Liver (tissue), 4 donors: ENCODE results near the gene NUPR1. TPM values are rescaled to one million over a fixed set of nuclear protein-coding genes. Genes with fewer than 3 reads are reported as not detected.

ENCODE experiments used
- polyA plus RNA-seq, 2 donors: library from polyadenylated mRNA; stranded (reverse) in 1 of 2; unstranded in 1 of 2; fragments of 200-250 nt in 1 of 2; fragments of >200 nt in 1 of 2; fragmentation: Nextera tagmentation in 1 of 2; extraction: Ambion mirVana in 1 of 2; gene quantifications; one replicate each; pipeline versions ENCODE4 v1.2.1 to v1.2.3, GENCODE V29; 2013 to 2015
- total RNA-seq, 2 donors: library from RNA; depleted of rRNA; stranded (reverse); fragments of >200 nt; gene quantifications; one replicate each; pipeline ENCODE4 v1.2.3, GENCODE V29; 2014
- donor health status: healthy.
- donor health status: healthy.
- donor health status: healthy.

NUPR1 gene
- total and polyA plus RNA-seq, 4 donors: 10.9 to 305 (median 62.6) TPM

Other genes starting within 250 kb of the NUPR1 start
- under 1 TPM; 0.05 to 0.08 TPM for gene SBK1, start 246.4 kb downstream of the NUPR1 start, total RNA-seq
- gene SBK1, start 246.4 kb downstream of the NUPR1 start, polyA plus RNA-seq: under 1 TPM in 1 of 2 donors, not detected in 1; 0.07 TPM
- under 1 TPM; 0.42 to 0.75 TPM for gene NPIPB6, start 175.5 kb downstream of the NUPR1 start, total RNA-seq
- not detected for gene NPIPB6, start 175.5 kb downstream of the NUPR1 start, polyA plus RNA-seq
- gene EIF3CL, start 135.1 kb downstream of the NUPR1 start, total RNA-seq: 100 to 1,000 TPM in 1 of 2 donors, 10 to 100 TPM in 1; 81.8 to 103 TPM
- 10 to 100 TPM in 1 of 2 donors, under 1 TPM in 1; 0.11 to 54.4 TPM for gene EIF3CL, start 135.1 kb downstream of the NUPR1 start, polyA plus RNA-seq
- not detected for gene NPIPB7, start 66.6 kb downstream of the NUPR1 start, total RNA-seq
- not detected for gene NPIPB7, start 66.6 kb downstream of the NUPR1 start, polyA plus RNA-seq
- 10 to 100 TPM; 16.1 to 16.3 TPM for gene CLN3, start 46.9 kb downstream of the NUPR1 start, total RNA-seq
- 10 to 100 TPM; 22.3 to 23.6 TPM for gene CLN3, start 46.9 kb downstream of the NUPR1 start, polyA plus RNA-seq
- gene APOBR, start 44.3 kb downstream of the NUPR1 start, total RNA-seq: 1 to 10 TPM; 1.3 to 1.5 TPM
- gene APOBR, start 44.3 kb downstream of the NUPR1 start, polyA plus RNA-seq: 1 to 10 TPM in 1 of 2 donors, under 1 TPM in 1; 0.28 to 1.4 TPM
- 1 to 10 TPM in 1 of 2 donors, under 1 TPM in 1; 0.33 to 2.5 TPM for gene IL27, start 32.1 kb downstream of the NUPR1 start, total RNA-seq
- 1 to 10 TPM; 2.2 to 4.1 TPM for gene IL27, start 32.1 kb downstream of the NUPR1 start, polyA plus RNA-seq
- gene SGF29, start 14.9 kb upstream of the NUPR1 start, total RNA-seq: 10 to 100 TPM in 1 of 2 donors, 1 to 10 TPM in 1; 6.5 to 11.5 TPM
- 10 to 100 TPM in 1 of 2 donors, 1 to 10 TPM in 1; 9.4 to 18.1 TPM for gene SGF29, start 14.9 kb upstream of the NUPR1 start, polyA plus RNA-seq
- 10 to 100 TPM in 1 of 2 donors, 1 to 10 TPM in 1; 1.6 to 19.2 TPM for gene SULT1A2, start 58.1 kb upstream of the NUPR1 start, total RNA-seq
- 10 to 100 TPM; 10.6 to 29.4 TPM for gene SULT1A2, start 58.1 kb upstream of the NUPR1 start, polyA plus RNA-seq
- gene SULT1A1, start 71.1 kb upstream of the NUPR1 start, total RNA-seq: 10 to 100 TPM; 25.3 to 94.5 TPM
- gene SULT1A1, start 71.1 kb upstream of the NUPR1 start, polyA plus RNA-seq: 100 to 1,000 TPM; 110 to 143 TPM
- gene NPIPB8, start 99.1 kb upstream of the NUPR1 start, total RNA-seq: under 1 TPM in 1 of 2 donors, not detected in 1; 0.08 TPM
- under 1 TPM in 1 of 2 donors, not detected in 1; 0.53 TPM for gene NPIPB8, start 99.1 kb upstream of the NUPR1 start, polyA plus RNA-seq
- 100 to 1,000 TPM; 114 to 117 TPM for gene EIF3C, start 172.5 kb upstream of the NUPR1 start, total RNA-seq
- 100 to 1,000 TPM; 212 TPM for gene EIF3C, start 172.5 kb upstream of the NUPR1 start, polyA plus RNA-seq
- gene NPIPB9, start 212.8 kb upstream of the NUPR1 start, total RNA-seq: 1 to 10 TPM in 1 of 2 donors, under 1 TPM in 1; 0.98 to 7.0 TPM
- under 1 TPM; 0.06 to 0.83 TPM for gene NPIPB9, start 212.8 kb upstream of the NUPR1 start, polyA plus RNA-seq